Stimulated activated CD8-positive, alpha-beta memory T cell treated with anti-CD3 and anti-CD28 coated beads, Interleukin-2, amount 100 ng/mL, for 48 hours (primary cell): Measurements from ENCODE around the gene MSMO1.
"Not testable (repeated sequence)": the region's sequence is repeated elsewhere in the genome, so short reads cannot be mapped to it uniquely, and the experiment has no call there.

Source experiments
- DNase-seq, 2 donors: peaks; one replicate each; pipeline ENCODE4 v3.0.0-alpha.2; 2020; ENCODE audit warnings: low read depth in 2 of 2

MSMO1 gene

DNA sequence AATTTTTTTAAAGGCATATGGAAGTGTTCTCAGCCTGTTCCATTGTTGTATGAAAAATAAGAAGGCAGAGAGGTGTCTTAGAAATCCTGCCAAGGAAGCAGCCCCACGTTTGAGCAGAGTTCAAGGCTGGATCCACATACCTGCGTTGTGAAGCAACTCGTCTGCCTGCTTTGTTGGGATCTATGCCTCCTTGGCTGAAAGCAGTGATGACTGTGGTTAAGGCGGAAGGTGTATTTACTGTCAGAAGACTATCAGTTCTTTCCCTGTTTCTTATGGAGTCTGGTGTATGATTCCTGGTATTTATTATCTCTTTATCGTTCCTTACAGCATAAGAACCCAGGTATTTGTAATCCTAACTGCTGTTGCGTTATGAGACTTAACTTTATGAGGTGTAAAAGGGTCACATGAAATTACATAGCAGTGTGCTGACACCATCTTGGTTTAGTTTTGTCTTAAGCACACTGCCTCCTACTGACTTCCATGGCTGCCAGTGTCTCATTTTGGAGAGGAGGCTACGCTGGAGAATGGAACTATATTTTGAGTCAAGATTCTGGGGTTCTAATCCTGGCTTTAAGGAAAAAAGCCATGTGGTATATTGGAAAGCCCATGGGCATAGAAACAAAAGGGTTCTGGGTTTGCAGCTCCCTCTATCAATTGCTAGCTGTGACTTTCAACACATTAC lies 3.1 kb upstream of the MSMO1 start:
- no peak for DNase-seq

DNA sequence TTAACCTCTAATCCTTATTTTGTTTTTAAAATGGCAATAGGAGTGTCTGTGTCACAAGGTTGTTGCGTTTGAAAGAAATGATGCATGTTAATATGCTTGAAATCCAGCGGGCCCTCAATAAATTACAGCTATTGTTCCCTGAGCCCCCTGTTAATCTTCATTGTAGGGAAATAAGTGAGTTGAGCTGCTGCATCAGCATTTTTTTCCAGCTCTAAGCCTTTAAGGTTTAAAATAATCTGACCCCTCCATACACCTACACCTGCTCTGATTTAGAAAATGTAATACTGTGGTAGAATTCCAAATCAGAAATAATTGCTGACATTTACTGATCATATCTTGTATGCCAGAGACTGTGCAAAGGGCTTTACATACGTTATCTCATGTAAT lies 2.6 kb upstream of the MSMO1 start:
- no peak for DNase-seq

DNA sequence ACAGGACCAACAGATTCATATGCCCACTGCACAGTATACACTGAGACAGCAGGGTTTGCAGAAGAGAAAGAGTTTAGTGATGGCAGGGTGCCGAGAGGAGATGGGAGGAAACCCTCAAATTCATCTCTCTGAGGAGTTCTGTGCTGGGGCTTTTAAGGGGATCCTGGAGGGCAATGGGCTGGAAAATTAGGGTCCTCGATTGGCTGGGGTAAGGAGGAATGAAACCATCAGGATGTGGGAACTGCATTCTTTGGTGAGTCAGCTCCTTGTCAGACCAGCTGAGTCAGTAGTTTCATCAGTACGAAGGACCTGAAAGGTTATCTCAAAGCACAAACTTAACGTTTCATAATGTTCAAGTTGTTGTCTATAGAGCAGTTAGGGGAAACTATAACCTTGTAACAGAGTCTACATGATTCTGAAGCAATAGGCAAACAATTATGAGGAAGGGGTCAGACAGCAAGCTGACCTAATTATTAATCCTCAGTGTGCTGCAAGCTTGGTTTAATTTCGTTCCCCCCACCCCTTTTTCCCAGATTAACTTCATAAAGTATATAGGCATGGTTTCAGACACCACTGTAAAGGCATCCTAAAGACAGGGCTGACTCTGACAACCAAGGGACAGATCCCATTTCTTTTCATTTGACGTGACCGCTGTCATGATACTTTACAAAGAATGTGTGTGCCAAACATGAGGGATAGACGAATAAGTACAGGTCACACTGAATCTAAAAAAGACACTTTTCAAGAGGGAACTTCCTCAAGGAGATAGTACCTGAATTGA lies 1.5 kb upstream of the MSMO1 start:
- no peak for DNase-seq

DNA sequence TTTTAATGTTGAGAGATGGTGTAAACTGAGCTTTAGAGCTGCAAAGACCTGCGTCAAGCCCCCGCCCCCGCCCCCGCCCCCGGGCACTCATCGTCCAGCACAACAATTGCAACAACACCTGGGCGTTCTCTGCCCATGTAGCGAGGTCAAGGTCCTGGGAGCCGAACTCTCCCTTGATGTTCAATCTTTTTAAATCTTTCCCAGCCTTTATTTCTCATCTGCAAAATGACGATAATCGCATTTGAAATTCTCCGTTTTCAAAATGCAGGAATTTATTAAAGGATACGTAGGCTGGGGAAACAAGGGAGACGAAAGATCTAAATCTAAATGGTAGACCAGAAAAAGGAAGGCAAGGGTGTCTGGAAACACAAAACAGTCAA lies 648 bp upstream of the MSMO1 start:
- DNase-seq = no peak

DNA sequence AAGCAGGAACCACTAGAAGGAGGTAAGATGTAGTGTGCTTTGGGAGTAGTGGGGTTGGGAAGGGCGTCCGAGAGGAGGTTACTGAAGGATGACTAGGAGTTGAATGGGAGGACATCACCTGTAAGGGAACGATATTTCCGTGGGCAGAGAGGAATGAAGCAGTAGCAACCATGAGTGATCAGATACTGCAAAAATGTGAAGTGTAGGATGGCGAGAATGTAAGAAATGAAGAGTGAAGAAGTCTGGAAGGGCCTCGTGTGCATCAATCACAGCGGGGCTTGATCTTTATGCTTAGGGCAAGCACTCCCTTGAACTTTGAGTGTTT lies 594 bp downstream of the MSMO1 start:
- DNase-seq = no peak

DNA sequence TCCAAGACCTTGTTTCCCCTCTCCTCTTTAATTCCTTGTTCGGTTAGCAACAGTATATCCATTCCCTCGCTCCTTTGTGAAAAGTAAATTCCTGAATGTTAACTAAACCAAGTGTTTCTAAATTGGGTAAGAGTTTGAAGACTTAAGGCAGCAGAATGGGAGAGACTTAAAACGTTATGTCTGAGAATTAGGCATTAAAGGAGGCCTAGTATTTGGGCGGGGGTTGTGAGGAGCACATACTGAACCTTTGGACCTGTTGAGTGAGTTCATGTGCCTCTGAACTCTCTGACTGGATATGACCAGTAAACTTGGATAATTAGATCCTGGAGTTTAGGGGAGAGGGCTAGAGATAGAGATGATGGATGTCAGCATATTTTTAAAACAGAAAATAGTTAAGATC lies 1.2 kb downstream of the MSMO1 start:
- no peak for DNase-seq

DNA sequence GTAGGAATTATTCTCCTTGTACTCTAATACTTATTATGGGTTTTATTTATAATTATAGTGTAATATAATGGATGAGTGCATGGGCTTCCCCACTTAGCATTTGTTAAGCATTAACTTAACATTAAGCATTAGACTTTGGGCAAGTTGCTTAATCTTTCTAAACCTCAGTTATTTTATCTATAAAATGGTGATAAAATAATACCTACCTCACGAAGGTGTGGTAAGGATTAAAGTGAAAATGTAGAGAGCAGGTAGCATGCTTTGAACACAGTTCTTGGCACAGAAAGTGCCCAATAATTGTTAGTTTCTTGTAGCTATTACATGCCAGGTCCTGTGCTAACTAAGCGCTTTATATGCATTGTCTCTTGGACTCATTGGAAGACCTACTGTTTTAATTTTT lies 2.6 kb downstream of the MSMO1 start:
- DNase-seq = no peak

DNA sequence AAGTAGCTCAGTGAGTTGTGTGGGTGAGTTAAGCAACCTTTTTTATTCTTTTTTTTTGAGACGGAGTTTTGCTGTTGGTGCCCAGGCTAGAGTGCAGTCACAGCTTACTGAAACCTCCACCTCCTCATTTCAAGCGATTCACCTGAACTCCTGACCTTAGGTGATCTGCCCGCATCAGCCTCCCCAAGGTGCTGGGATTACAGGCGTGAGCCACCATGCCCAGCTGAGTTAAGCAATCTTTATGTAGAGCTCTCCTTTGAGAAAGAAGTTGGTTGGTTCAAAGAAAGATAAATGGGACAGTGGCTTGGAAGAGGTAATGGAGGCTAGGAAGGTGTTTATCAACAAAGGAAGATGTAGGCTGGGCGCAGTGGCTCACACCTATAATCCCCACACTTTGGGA lies 3.2 kb downstream of the MSMO1 start:
- no peak for DNase-seq

DNA sequence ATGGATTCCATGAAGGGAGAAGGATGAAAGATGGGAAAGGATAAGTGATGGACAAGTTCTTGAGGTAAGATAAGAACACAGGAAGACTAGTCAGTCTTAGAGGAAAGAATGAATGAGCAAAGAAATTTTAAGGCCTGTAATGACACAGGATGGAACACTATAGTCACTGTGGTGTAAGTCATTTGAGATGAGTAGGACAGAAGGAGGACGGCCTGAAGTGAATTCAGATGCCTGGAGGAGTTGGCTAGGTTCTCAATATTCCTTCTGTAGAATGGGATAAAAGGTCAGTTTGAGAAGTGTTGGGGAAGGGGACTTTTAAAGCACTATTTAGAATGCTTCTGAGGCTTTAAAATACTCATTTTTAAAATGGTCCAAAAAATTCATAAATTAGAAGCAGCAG lies 3.9 kb downstream of the MSMO1 start:
- no peak for DNase-seq

DNA sequence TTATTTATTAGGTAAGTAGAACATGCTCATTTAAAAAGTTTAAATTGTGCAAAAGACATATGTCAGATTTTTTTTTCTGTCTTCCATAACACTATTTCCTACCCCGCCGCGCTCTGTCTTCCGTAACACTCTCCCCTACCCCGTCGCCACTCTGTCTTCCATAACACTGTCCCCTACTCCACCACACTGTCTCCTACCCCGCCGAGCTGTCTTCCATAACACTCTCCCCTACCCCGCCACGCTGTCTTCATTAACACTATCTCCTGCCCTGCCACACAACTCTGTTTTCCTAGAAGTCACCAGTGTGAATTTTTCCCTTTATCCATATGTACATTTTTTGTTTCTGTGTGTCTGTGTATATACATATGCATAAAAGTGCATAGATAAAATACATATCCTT lies 4.4 kb downstream of the MSMO1 start:
- no peak for DNase-seq

DNA sequence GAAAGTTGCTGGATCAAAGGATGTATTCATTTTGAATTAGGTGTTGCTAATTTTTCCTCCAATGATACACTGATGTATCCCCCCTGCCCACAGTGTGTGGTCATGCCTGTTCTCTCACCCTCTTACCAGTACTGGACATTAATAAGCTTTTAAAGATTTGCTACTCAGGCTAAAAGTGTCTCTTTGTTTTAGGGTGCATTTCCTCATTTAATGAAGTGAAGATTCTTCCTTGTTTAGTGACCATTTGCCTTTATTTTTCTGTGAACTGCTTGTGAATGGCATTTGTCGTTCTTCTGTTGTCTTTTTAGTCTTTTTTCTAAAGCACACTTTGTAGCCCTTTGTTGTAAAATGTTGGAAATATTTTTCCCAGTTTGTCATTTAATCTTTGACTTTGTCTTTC lies 5.0 kb downstream of the MSMO1 start:
- no peak for DNase-seq

DNA sequence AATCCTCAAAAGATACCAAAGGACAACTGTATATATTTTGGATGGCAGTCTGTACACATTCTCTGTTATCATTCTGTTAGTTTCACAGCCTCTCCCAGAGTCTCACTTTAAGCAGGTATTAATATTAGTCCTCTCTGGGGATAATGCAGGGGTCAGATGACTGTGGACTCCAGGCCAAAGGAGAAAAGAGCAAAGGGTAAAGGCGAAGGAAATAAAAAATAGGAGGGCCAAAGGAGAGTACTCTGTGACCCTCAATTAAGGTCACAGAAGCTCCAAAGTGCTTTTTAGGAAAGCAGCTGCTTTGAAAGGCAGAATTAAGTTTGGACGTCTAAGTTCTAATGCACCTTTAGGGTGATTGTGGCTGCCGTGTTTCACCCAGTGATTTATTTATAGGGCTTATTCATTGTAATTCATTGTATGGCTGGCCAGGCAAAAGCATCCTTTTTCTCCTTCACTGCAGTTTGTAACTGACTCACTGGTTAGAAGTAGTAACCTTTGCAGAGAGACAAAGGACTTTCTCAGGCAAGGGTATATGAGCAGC lies 7.8 kb downstream of the MSMO1 start:
- no peak for DNase-seq

DNA sequence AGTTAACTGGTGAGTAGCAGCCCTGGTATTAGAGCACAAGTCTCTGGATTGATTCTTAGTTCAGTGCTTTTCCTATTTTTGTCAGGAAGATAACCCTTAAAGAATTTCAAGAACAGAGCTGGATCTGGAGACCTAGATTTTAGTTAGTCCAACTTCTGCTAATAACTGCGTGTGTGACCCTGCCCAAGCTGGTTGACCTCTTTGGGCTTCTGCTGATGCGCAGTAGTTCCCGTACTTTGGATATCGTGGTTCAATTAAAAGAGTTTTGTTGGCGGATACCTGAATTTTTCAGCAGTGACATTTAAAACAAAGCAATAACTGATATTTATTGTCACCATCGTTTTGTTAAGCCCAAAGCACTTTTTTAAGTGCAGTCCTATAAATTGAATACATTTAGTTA lies 9.3 kb downstream of the MSMO1 start:
- DNase-seq = no peak

DNA sequence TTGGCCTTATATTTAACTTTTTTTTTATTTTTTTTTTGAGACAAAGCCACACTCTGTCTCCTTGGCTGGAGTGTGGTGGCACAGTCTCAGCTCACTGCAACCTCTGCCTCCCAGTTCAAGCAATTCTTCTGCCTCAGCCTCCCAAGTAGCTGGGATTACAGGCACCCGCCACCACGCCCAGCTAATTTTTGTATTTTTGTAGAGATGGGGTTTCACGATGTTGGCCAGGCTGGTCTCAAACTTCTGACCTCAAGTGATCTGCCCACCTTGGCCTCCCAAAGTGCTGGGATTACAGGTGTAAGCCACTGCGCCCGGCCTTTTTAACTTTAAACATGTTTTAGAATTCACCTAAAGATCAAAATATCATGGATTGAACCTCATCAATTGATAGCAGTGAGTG lies 14.9 kb downstream of the MSMO1 start:
- not testable (repeated sequence) for DNase-seq

DNA sequence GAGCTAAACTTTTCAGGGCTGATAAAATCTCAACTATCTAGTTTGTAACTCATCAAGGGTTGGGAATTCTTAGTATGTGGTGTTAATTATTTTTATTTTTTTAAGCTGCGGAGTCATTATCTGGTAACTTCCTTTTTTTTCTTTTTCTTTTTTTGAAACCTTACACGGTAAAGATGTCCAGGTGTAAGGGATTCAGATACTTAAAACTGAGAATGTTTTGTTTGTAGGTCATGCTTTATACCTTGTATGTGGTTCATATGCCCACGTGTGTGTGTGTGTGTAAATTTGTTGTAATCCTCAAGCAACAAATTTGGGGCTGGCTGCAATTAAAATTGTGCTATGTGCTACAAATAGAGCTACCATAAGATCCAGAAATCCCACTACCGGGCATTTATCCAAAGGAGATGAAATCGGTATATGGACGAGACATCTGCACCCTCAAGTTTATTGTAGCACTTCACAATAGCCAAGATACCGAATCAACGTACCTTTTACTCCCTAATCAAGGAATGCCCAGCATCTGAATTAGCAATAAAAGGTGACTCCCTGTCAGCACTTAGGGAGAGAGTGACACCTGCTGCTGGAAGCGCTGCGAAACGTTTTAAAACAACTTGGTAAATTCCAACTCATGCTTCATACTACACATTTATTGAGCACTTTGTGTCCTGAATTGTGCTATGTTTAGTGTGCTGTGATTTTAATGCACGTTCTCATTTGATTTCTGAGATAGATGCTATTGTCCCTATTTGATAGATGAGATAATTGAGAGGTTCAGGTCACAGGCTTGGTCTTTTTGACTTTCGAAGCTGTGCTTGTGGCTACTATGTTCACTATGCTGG lies 16.1 kb downstream of the MSMO1 start:
- DNase-seq = no peak

DNA sequence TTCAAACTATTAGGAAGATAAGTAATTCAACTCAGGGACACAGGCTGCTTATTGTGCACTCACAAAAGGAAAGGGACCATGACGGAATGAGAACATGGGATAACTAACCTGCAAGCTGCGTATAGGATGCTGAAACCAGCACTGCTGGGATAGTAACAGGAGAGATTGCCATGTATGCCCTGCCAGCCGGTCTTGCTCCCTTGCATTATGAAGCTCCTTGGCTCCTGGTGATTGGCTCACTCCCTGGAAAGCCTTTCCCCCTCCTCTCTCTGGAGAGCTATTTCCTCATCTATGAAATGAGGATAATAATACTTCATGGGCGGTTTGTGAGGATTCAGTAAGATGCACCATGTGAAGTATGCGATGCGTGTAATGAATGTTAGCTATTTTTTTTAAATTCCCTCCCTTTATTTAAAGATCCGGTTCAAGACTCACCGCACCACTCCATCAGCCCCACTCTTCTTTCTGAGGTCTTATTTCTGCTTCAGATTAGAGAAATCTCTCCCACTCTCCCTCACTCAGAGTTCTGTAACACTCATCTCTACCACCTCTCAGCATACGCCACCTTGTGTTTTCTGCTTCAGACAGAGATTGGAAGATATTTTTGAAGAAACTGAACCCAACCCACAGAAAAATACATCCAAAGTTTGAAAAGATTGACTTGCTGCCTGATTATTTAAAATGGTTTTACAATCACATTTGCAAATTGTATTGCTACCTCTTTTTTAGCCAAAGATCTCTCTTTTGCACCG lies 18.4 kb downstream of the MSMO1 start:
- DNase-seq = no peak

DNA sequence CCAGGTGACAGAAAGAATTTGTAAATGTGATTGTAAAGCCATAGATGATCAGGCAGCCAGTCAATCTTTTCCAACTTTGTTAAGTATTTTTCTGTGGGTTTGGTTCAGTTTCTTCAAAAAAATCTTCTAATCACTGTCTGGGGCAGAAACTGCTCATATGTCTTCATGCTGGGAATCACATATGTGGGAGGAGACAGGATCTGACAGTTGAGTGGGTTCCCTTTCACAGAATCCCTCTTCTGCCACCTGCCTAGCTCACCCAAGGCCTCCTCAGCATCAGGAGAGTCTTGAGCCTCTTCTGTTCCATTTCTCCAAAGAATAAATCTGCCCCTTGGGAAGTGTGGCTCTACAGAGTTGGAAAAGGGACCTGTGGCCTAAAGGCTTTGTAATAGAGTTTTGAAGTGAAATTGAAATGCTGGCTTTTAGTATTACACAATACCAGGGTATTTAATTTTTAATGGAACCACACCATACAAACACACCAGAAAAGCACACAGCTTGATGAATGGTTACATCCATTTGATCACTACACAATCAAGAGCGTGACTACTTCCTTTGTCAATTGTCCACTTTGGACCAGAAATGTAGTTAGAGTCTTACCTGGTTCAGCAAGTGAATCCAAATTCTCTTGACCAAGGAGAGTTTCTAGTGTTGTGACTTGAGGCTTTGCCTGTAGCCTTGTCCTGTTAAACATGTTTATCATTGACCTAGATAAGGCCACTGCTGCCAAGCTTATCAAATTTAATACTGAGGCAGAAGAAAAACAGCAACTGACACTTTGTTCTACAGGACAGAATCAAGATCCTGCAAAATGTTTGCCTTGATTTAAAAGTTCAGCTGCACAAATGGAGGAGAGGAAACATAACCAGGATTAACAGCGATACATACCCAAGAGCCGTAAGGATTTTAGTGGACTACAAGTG lies 20.4 kb downstream of the MSMO1 start:
- no peak for DNase-seq

DNA sequence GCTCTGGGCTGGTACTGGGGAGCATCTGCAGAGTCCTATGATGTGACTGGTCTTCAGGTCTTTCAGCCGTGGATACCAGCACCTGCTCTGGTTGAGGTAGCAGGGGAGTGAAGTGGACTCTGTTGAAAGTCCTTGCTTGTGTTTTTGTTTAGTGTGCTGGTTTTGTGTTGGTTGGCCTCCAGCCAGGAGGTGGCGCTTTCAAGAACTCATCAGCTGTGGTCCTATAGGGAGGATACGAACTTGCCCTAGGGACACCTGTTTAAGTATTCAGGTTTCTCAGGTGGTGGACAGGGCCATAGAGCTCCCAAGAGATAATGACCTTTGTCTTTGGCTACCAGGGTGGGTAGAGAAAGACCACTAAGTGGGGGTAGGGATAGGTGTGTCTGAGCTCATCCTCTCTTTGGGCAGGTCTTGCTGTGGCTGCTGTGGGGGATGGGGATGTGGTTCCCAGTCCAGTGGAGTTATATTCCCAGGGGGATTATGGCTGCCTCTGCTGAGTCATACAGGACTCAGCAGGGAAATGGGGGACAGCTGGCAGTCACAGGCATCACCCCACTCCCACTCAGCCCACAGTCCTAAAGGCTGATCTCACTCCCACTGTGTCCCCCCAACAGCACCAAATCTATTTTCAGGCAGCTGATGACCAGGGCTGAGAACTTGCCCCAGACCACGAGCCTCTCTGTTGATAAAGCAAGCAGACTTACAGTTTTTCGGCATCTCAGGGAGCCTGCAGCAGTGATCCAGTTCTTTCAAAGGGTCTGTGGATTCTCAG lies 24.1 kb downstream of the MSMO1 start:
- no peak for DNase-seq

DNA sequence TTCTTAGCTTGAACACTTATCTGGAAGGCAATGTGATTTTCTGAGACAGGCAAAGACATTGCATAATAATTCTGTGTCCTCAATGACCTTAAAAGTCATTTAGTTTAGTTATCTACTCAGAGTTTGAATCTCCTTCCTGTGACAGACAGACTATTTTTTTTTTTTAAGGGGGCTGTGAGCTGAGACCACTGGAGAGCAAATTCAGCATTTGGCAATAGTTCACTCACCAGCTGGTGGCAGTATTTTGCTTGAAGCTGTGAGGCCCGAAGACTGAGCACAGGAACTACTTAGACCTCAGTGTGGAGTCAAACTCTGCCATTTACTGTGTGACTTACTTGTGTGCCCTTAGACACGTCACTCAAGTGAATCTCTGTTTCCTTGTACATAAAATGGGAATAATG lies 28.4 kb downstream of the MSMO1 start:
- no peak for DNase-seq

DNA sequence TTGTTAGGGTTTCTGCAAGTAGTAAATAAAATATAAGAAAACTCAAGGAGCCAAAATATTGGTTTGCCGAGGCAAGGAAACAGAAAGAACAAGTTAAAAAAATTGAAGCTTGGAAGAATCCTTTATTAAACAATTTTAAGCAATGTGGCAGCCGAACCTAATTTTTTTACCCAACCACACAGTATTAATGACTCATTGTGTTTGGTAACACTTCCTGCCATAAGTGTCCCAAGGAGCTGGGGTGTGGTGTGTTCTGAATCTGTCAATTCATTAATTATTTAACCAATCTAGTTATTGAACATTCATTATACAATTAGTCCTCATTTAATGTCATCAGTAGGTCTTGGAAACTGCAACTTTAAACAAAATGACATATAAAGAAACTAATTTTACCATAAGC lies 32.0 kb downstream of the MSMO1 start:
- DNase-seq = no peak
